Body of pancreas (tissue), 4 donors: Measurements from ENCODE around the gene RPL4. TPM values are rescaled to one million over a fixed set of nuclear protein-coding genes. Genes with fewer than 3 reads are reported as not detected.

Experiments used
- ATAC-seq: fragments of 150-250 bp; one replicate; pipeline ENCODE4 v1.9.1; 2016
- DNase-seq, 4 donors: peaks; one replicate each; pipeline ENCODE4 v3.0.0-alpha.2; 2019
- H3K27ac ChIP-seq, 4 donors: fragments of 200-600 bp; sonication (generic); 1 replicate in 3 of 4; 2 replicates in 1 of 4; pipeline versions ENCODE4 v1.5.1 to v1.6.1; 2016 to 2019; ENCODE audit warnings: mild to moderate bottlenecking in 1 of 4, mixed read lengths in 1 of 4, moderate library complexity in 1 of 4
- H3K27me3 ChIP-seq, 2 donors: fragments of 200-600 bp; sonication (generic); one replicate each; pipeline ENCODE4 v1.6.0; 2016; ENCODE audit warnings: mild to moderate bottlenecking in 1 of 2
- H3K36me3 ChIP-seq, 2 donors: fragments of 200-600 bp; sonication (generic); replicated peaks in 1 of 2; 2 replicates each; pipeline ENCODE4 v1.5.1; 2016; ENCODE audit warnings: low read depth in 2 of 2; ENCODE audit not compliant: insufficient read depth in 1 of 2
- H3K4me1 ChIP-seq: fragments of 200-600 bp; sonication (generic); one replicate; pipeline ENCODE4 v1.6.0; 2016
- H3K4me3 ChIP-seq, 2 donors: fragments of 200-600 bp; sonication (generic); 1 replicate in 1 of 2; 2 replicates in 1 of 2; pipeline ENCODE4 v1.5.1; 2016 to 2019
- H3K9me3 ChIP-seq, 3 donors: fragments of 200-600 bp; sonication (generic); 1 replicate in 2 of 3; 2 replicates in 1 of 3; pipeline ENCODE4 v1.5.1; 2016
- POLR2A ChIP-seq, 3 donors: fragments of 450-650 bp; IDR thresholded peaks; one replicate each; pipeline ENCODE4 v1.6.1; 2016; ENCODE audit warnings: antibody characterized with exemption in 3 of 3, mild to moderate bottlenecking in 2 of 3
- WGBS, 2 donors: methylation state at CpG; one replicate each; pipeline ENCODE4 v1.1.5; 2017; 5-methylcytosine and 5-hydroxymethylcytosine counted together
- intact Hi-C: fragments of 100-400 bp; cut with DNase I; formaldehyde crosslinking; loops from one replicate; pipeline ENCODE4 v1.15.1; 2023
- total RNA-seq, 2 donors: library from RNA; depleted of rRNA; stranded (reverse); fragments of >200 nt; gene quantifications; one replicate each; pipeline ENCODE4 v1.1.0, GENCODE V29; 2016
- TF ChIP-seq, protein P1 (sequence below), 7 experiments: fragments of 450-650 bp in 4 of 7; fragments of 200-600 bp in 3 of 7; sonication (generic) in 3 of 7; IDR thresholded peaks; one replicate each; pipeline ENCODE4 v1.5.1; 2016 to 2019; ENCODE audit warnings: antibody characterized with exemption in 7 of 7

RPL4 gene
- total RNA-seq, 2 donors from 2014 or later, result 789 to 1,823 TPM

DNA sequence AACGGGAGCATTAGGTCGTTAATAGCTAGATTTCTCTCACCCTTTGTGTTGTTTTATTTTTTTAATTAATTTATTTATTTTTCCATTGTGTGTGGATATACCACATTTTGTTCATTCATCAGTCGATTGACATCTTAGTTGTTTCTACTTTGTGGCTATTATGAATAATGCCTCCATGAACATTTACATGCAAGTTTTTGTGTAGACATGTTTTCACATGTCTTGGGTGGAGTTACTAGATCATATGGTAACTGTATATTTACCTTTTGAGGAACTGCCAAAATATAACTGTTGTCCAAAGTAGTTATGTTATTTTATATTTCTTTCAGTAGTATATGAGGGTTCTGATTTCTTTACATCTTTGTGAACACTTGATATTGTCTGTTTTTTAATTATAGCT is 19.3 kb upstream of the RPL4 start:
- DNase-seq (no peak), ATAC-seq (no peak)
- intact Hi-C loops, result no loop called here
- H3K36me3 ChIP-seq, result no peaks in the 10 kb centered on the region
- no peaks in the 10 kb centered on the region for H3K4me1 ChIP-seq
- no peak overlapping the region for H3K27ac ChIP-seq
- H3K4me3 ChIP-seq, result no peak overlapping the region
- WGBS, 2 donors, result 85 to 88% methylated on average over 3 of the region's 3 CpGs
- no peak for TF ChIP-seq POLR2A (IDR thresholded peaks at IDR 0.05)
- TF ChIP-seq, protein P1, sequence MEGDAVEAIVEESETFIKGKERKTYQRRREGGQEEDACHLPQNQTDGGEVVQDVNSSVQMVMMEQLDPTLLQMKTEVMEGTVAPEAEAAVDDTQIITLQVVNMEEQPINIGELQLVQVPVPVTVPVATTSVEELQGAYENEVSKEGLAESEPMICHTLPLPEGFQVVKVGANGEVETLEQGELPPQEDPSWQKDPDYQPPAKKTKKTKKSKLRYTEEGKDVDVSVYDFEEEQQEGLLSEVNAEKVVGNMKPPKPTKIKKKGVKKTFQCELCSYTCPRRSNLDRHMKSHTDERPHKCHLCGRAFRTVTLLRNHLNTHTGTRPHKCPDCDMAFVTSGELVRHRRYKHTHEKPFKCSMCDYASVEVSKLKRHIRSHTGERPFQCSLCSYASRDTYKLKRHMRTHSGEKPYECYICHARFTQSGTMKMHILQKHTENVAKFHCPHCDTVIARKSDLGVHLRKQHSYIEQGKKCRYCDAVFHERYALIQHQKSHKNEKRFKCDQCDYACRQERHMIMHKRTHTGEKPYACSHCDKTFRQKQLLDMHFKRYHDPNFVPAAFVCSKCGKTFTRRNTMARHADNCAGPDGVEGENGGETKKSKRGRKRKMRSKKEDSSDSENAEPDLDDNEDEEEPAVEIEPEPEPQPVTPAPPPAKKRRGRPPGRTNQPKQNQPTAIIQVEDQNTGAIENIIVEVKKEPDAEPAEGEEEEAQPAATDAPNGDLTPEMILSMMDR (IDR thresholded peaks at IDR 0.05), result no peak
- no peaks in the 10 kb centered on the region for H3K9me3 ChIP-seq
- no peaks in the 10 kb centered on the region for H3K27me3 ChIP-seq

DNA sequence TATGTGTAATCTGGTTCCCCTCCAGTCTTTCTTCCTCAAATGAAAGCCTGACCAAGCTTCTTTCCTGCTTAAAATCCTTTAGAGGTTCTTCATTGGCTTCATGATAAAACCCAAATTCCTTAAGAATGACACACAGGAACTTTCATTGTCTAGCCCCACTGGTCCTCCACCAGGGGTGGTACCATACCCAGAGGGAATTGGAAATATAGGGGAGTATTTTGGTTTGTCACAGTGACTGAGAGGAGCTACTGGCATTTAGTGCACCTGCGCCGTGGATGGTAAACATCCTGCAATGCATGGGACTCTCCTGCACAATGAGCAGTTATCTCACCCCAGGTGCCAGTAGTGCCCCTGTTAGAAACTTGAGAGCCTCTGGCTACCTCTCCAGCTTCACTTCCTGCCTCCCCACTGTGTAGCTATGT is 11.3 kb upstream of the RPL4 start:
- Histone ChIP-seq H3K4me1 (no peaks in the 10 kb centered on the region), H3K4me3 (no peak overlapping the region), H3K9me3 (no peaks in the 10 kb centered on the region), H3K27me3 (no peaks in the 10 kb centered on the region), H3K36me3 (no peaks in the 10 kb centered on the region), H3K27ac (no peak overlapping the region)
- WGBS, 2 donors, result 100% methylated on average over 1 to 2 of the region's 2 CpGs
- intact Hi-C loops, result no loop called here
- DNase-seq (no peak), ATAC-seq (no peak)
- TF ChIP-seq, protein P1 (IDR thresholded peaks at IDR 0.05), result no peak
- TF ChIP-seq POLR2A (IDR thresholded peaks at IDR 0.05), result no peak

DNA sequence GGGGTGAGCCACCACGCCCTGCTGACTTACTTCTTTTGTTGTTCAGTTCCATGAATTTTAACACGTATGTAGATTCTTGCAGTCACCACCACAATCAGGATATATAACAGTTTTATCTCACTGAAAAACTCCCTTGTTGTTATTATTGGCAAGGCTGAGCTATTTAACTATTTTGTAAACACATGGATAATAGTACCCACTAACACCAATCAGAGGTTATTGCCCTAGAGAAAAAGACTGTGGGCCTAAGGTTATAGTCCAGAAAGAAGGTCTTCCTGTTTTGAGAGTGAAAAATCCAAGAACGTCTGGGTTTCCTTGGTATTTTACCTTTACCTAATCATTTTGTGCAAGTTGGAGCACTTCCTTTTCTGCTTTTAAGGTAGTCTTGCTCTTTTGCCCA is 9.9 kb upstream of the RPL4 start:
- Histone ChIP-seq H3K27me3 (no peaks in the 10 kb centered on the region), H3K36me3 (no peaks in the 10 kb centered on the region), H3K4me1 (no peaks in the 10 kb centered on the region), H3K9me3 (no peaks in the 10 kb centered on the region), H3K4me3 (no peak overlapping the region), H3K27ac (no peak overlapping the region)
- DNase-seq, result no peak
- 68 to 72% methylated on average over 3 of the region's 3 CpGs for WGBS, 2 donors
- TF ChIP-seq, protein P1 (IDR thresholded peaks at IDR 0.05), result no peak
- TF ChIP-seq POLR2A (IDR thresholded peaks at IDR 0.05), result no peak
- ATAC-seq, result no peak
- intact Hi-C loops, result no loop called here

DNA sequence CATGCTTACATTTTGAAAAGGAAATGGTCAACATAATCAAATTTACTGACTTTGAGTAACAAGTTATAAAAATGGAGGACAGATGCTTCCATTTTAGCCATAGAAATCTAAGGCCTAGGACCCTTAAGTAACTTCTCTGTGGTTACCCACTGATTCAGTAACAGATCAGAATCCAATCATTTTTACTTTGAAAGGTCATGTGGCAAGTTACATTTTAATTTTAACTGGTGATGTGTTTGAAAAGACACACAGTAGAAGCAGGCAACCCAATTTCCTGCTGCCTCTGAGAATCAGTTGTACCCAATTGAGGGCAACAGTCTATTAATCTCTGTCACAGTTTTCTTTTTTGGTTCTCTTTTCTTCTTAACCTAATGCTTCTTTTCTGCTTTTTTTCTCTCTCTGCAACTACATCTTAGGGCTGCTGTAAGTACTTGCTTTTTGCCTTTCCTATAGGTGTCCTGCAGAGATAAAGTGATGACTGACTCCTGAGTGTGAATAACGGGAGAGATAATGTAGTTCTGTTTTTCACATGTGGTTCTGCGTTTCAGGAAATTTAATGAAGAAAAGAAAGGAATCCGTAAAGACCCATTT is 3.7 kb upstream of the RPL4 start:
- 86 to 91% methylated on average over 3 of the region's 3 CpGs for WGBS, 2 donors
- TF ChIP-seq, protein P1 (IDR thresholded peaks at IDR 0.05), result no peak
- no peak for TF ChIP-seq POLR2A (IDR thresholded peaks at IDR 0.05)
- Histone ChIP-seq H3K4me1 (peaks cover 10% of the 10 kb centered on the region), H3K27me3 (no peaks in the 10 kb centered on the region), H3K36me3 (no peaks in the 10 kb centered on the region), H3K4me3 (no peak overlapping the region), H3K9me3 (no peaks in the 10 kb centered on the region), H3K27ac (no peak overlapping the region)
- ATAC-seq (no peak), DNase-seq (no peak)
- intact Hi-C loops, result no loop called here

DNA sequence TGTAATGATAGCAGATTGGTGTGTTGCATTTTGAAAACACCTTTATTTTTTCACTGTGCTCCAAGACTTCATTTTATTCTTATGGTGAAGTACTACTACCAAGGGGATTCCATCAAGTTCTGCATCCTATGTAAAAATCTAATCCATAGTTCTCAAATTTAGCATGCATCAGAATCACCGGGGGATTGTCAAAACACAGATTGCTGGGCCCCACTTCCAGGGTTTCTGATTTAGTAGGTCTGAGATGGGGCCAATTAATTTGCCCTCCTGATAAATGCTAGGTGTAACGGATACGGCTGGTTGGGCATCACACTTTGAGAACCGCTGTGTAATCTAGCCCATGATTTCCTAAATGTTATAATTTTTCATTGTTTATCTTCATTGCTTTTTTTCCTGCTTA is 1.2 kb upstream of the RPL4 start:
- peaks cover 27% of the 10 kb centered on the region for H3K4me1 ChIP-seq
- ATAC-seq (no peak), DNase-seq (no peak)
- no peaks in the 10 kb centered on the region for H3K9me3 ChIP-seq
- no peak overlapping the region for H3K4me3 ChIP-seq
- peak overlapping the region; percentile 64 to 95 (median 92) for H3K27ac ChIP-seq
- H3K36me3 ChIP-seq, result peaks cover 0 to 10% of the 10 kb centered on the region in 2 donors
- no peaks in the 10 kb centered on the region for H3K27me3 ChIP-seq
- TF ChIP-seq POLR2A (IDR thresholded peaks at IDR 0.05), result no peak
- TF ChIP-seq, protein P1 (IDR thresholded peaks at IDR 0.05), result no peak
- intact Hi-C loops, result no loop called here
- WGBS, 2 donors, result 33 to 34% methylated on average over 4 of the region's 4 CpGs
